ENCODE data around the gene IQCE. TPM values are rescaled to one million over a fixed set of nuclear protein-coding genes. Genes with fewer than 3 reads are reported as not detected.

Gene IQCE
- polyA plus RNA-seq, 1 donor from 2014 or later, result 21.2 TPM

DNA sequence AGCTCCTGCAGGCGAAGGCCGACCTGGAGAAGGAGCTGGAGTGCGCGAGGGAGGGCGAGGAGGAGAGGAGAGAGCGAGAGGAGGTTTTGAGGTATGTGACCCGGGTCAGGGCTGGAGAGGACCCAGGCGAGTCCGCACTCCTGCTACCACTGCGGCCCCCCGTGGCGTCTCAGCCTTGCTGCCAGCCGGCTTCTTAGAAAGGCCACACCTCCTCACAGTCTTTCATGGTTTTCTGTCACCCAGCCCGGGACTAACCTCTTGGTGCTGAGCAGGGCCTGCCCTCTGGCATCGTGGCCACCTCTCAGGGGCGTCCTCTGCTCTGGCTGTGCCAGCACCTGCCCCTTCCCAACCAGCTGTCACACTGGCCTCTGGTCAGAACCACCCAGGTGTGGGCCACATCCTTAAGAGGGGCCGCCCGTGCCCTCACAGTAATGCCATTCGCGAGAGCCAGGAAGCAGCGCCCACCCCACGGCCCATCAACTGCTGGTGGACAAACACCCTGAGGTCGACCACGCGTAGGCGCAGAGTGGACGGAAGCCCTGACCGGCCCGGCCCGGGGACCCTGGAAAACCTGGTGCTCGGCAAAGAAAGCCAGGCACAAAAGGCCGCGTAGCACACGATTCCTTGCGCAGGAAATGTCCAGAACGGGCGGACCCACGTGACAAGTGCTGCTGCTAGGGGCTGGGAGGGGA is 34.4 kb downstream of the IQCE start:
- Histone ChIP-seq H3K27ac (ENCODE audit: low read length) (no peak overlapping the region), H3K9me2 (ENCODE audit: insufficient read depth, low read length) (no peaks in the 10 kb centered on the region), H3K79me2 (replicated peaks; ENCODE audit: insufficient read depth, low read length) (no peaks in the 10 kb centered on the region), H2AFZ (ENCODE audit: low read depth, low read length) (no peak overlapping the region), H3K4me2 (ENCODE audit: low read length) (no peak overlapping the region), H3F3A (ENCODE audit: insufficient read depth, low read length, poor library complexity, severe bottlenecking) (no peaks in the 10 kb centered on the region), H3K4me3 (ENCODE audit: low read length) (no peak overlapping the region), H4K20me1 (ENCODE audit: insufficient read depth) (no peaks in the 10 kb centered on the region), H3K9me3 (ENCODE audit: low read length) (no peaks in the 10 kb centered on the region), H3K36me3 (ENCODE audit: insufficient read depth, low read length) (no peaks in the 10 kb centered on the region), H3K9ac (ENCODE audit: low read length) (no peak overlapping the region), H3K27me3 (ENCODE audit: insufficient read depth, low read depth, low read length) (no peaks in the 10 kb centered on the region)
- TF ChIP-seq EP300 (conservative IDR thresholded peaks at IDR 0.05; ENCODE audit: poor library complexity, severe bottlenecking) (no peak), TAF1 (IDR thresholded peaks at IDR 0.05; ENCODE audit: low read depth) (no peak), POLR2AphosphoS5 (IDR thresholded peaks at IDR 0.05) (no peak), REST (IDR thresholded peaks at IDR 0.05; ENCODE audit: borderline replicate concordance) (no peak), EZH2 (IDR thresholded peaks at IDR 0.05; ENCODE audit: borderline replicate concordance, insufficient read depth, low read length, poor library complexity, severe bottlenecking) (no peak), CTCF (IDR thresholded peaks at IDR 0.05; ENCODE audit: poor library complexity, severe bottlenecking) (no peak), MXI1 (conservative IDR thresholded peaks at IDR 0.05; ENCODE audit: poor library complexity, severe bottlenecking) (no peak), SMC3 (conservative IDR thresholded peaks at IDR 0.05; ENCODE audit: poor library complexity) (no peak), RAD21 (conservative IDR thresholded peaks at IDR 0.05) (no peak)

GRCh38 chr7:2594599-2594998 is 35.8 kb downstream of the IQCE start:
- Histone ChIP-seq H3K9me3 (ENCODE audit: low read length) (no peaks in the 10 kb centered on the region), H3K9ac (ENCODE audit: low read length) (no peak overlapping the region), H2AFZ (ENCODE audit: low read depth, low read length) (no peak overlapping the region), H3K36me3 (ENCODE audit: insufficient read depth, low read length) (no peaks in the 10 kb centered on the region), H3K27ac (ENCODE audit: low read length) (no peak overlapping the region), H3K4me2 (ENCODE audit: low read length) (no peak overlapping the region), H4K20me1 (ENCODE audit: insufficient read depth) (no peaks in the 10 kb centered on the region), H3F3A (ENCODE audit: insufficient read depth, low read length, poor library complexity, severe bottlenecking) (no peaks in the 10 kb centered on the region), H3K4me3 (ENCODE audit: low read length) (no peak overlapping the region), H3K9me2 (ENCODE audit: insufficient read depth, low read length) (no peaks in the 10 kb centered on the region), H3K27me3 (ENCODE audit: insufficient read depth, low read depth, low read length) (no peaks in the 10 kb centered on the region), H3K79me2 (replicated peaks; ENCODE audit: insufficient read depth, low read length) (no peaks in the 10 kb centered on the region)
- TF ChIP-seq RAD21 (conservative IDR thresholded peaks at IDR 0.05), result no peak
- no peak for TF ChIP-seq EZH2 (IDR thresholded peaks at IDR 0.05; ENCODE audit: borderline replicate concordance, insufficient read depth, low read length, poor library complexity, severe bottlenecking)

All from neural cell (in vitro differentiated cells).